Right lobe of liver (tissue), 4 donors: Measurements from ENCODE around the gene RBM6.

Experiments used
- POLR2A ChIP-seq: fragments of 450-650 bp; IDR thresholded peaks from one replicate; pipeline ENCODE4 v1.6.1; 2017; ENCODE audit warnings: antibody characterized with exemption, mild to moderate bottlenecking
- TF ChIP-seq, protein P1 (sequence below), 4 donors: fragments of 200-600 bp in 3 of 4; fragments of 450-650 bp in 1 of 4; IDR thresholded peaks; one replicate each; pipeline versions ENCODE4 v1.5.1 to v1.8.0; 2016 to 2022; ENCODE audit warnings: antibody characterized with exemption in 4 of 4, mild to moderate bottlenecking in 2 of 4
- donor health status: DM: no; HTN: no; CAD: no.
- donor health status: DM: no; HTN: no; CAD: no.
- donor health status: DM: no; HTN: yes; CAD: no.

DNA sequence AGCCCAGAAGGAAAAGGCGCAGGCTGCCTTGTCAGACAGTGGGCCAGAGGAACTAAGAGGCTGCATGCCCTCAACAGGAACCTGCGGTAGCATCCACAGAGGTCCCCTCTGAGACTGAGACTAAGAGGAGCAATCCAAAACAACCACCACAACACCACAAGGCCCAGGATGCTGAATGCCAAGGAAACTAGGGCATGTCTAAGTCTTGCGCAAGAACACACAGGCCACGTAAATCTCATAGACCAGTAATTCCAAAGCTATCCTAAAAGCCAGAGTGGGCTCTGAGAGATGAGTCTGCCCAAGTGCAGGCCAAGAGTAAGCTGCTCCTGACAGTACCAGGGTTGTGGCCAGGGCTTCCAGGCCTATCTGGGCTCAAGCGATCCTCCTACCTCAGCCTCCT, 23.3 kb upstream of the RBM6 start:
- TF ChIP-seq, protein P1, sequence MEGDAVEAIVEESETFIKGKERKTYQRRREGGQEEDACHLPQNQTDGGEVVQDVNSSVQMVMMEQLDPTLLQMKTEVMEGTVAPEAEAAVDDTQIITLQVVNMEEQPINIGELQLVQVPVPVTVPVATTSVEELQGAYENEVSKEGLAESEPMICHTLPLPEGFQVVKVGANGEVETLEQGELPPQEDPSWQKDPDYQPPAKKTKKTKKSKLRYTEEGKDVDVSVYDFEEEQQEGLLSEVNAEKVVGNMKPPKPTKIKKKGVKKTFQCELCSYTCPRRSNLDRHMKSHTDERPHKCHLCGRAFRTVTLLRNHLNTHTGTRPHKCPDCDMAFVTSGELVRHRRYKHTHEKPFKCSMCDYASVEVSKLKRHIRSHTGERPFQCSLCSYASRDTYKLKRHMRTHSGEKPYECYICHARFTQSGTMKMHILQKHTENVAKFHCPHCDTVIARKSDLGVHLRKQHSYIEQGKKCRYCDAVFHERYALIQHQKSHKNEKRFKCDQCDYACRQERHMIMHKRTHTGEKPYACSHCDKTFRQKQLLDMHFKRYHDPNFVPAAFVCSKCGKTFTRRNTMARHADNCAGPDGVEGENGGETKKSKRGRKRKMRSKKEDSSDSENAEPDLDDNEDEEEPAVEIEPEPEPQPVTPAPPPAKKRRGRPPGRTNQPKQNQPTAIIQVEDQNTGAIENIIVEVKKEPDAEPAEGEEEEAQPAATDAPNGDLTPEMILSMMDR (IDR thresholded peaks at IDR 0.05), result no peak
- no peak for TF ChIP-seq POLR2A
